Lower lobe of right lung (tissue), 2 donors: ENCODE results near the gene TUBA1C. TPM values are rescaled to one million over a fixed set of nuclear protein-coding genes. Genes with fewer than 3 reads are reported as not detected.

Experiments used
- ATAC-seq, 2 donors: fragments of 200-7000 bp; cut with Tn5 transposase; one replicate each; pipeline ENCODE4 v1.9.1; 2020 to 2022; ENCODE audit warnings: mild to moderate bottlenecking in 2 of 2, moderate library complexity in 2 of 2
- DNase-seq: peaks from one replicate; pipeline ENCODE4 v3.0.0-alpha.2; 2020
- H3K27ac ChIP-seq: fragments of 200-600 bp; one replicate; pipeline ENCODE4 v1.8.0; 2022
- H3K27me3 ChIP-seq: fragments of 200-600 bp; one replicate; pipeline ENCODE4 v1.8.0; 2022; ENCODE audit warnings: low read depth
- H3K36me3 ChIP-seq: fragments of 200-600 bp; one replicate; pipeline ENCODE4 v1.8.0; 2022; ENCODE audit warnings: mild to moderate bottlenecking
- H3K4me1 ChIP-seq: fragments of 200-600 bp; one replicate; pipeline ENCODE4 v1.8.0; 2022
- H3K4me3 ChIP-seq: fragments of 200-600 bp; one replicate; pipeline ENCODE4 v1.8.0; 2022; ENCODE audit warnings: mild to moderate bottlenecking
- H3K9me3 ChIP-seq: fragments of 200-600 bp; one replicate; pipeline ENCODE4 v1.8.0; 2022
- CTCF ChIP-seq: fragments of 200-600 bp; IDR thresholded peaks from one replicate; pipeline ENCODE4 v1.8.0; 2022; ENCODE audit warnings: antibody characterized with exemption, mild to moderate bottlenecking
- intact Hi-C: fragments of 100-400 bp; cut with DNase I; formaldehyde crosslinking; loops from one replicate; pipeline ENCODE4 v1.11.0; 2022
- total RNA-seq: library from RNA; stranded (reverse); fragmentation: NEBNext Ultra II Directional; extraction: Animal tissue kit (Norgen Biotek cat#: 25700); gene quantifications from one replicate; pipeline ENCODE4 v1.2.1, GENCODE V29; 2021
- donor health status: DM: no; HTN: yes; CAD: no; lungs with severe emphysema.

The TUBA1C gene
- total RNA-seq, 1 donor from 2014 or later: 96.0 TPM

- intact Hi-C loops: no loop called here
- no peak for TF ChIP-seq CTCF
- Histone ChIP-seq H3K27ac (no peak overlapping the region), H3K4me3 (no peak overlapping the region), H3K36me3 (no peaks in the 10 kb centered on the region), H3K4me1 (peaks cover 12% of the 10 kb centered on the region), H3K27me3 (peaks cover 16% of the 10 kb centered on the region), H3K9me3 (no peaks in the 10 kb centered on the region)
- no peak for DNase-seq
- no peak for ATAC-seq
These were observed 18.9 kb downstream of the TUBA1C start for GRCh38 chr12:49283541-49284429.

GRCh38 chr12:49284672-49285071 lies 19.8 kb downstream of the TUBA1C start:
- Histone ChIP-seq H3K4me3 (no peak overlapping the region), H3K36me3 (no peaks in the 10 kb centered on the region), H3K27me3 (peaks cover 16% of the 10 kb centered on the region), H3K27ac (no peak overlapping the region), H3K9me3 (no peaks in the 10 kb centered on the region), H3K4me1 (peaks cover 7% of the 10 kb centered on the region)
- DNase-seq (no peak), ATAC-seq (no peak)
- TF ChIP-seq CTCF: no peak
- intact Hi-C loops: no loop called here

- Histone ChIP-seq H3K9me3 (no peaks in the 10 kb centered on the region), H3K4me3 (no peak overlapping the region), H3K27me3 (peaks cover 16% of the 10 kb centered on the region), H3K36me3 (no peaks in the 10 kb centered on the region), H3K4me1 (peaks cover 5% of the 10 kb centered on the region), H3K27ac (no peak overlapping the region)
- intact Hi-C loops: no loop called here
- TF ChIP-seq CTCF: no peak
- ATAC-seq (peak in 1 of 2 donors; percentile 6), DNase-seq (no peak)
These were observed 23.0 kb downstream of the TUBA1C start for GRCh38 chr12:49287876-49288275.

- Histone ChIP-seq H3K4me3 (no peak overlapping the region), H3K4me1 (peaks cover 11% of the 10 kb centered on the region), H3K36me3 (no peaks in the 10 kb centered on the region), H3K9me3 (no peaks in the 10 kb centered on the region), H3K27me3 (peaks cover 16% of the 10 kb centered on the region), H3K27ac (no peak overlapping the region)
- DNase-seq (no peak), ATAC-seq (peak; percentile 55 to 73)
- peak; percentile 85 for TF ChIP-seq CTCF
- intact Hi-C loops: no loop called here
These were observed 23.6 kb downstream of the TUBA1C start for GRCh38 chr12:49288412-49288853.

GRCh38 chr12:49288922-49289555 lies 24.2 kb downstream of the TUBA1C start:
- ATAC-seq (no peak), DNase-seq (no peak)
- no peak for TF ChIP-seq CTCF
- Histone ChIP-seq H3K9me3 (no peaks in the 10 kb centered on the region), H3K4me3 (no peak overlapping the region), H3K27ac (no peak overlapping the region), H3K36me3 (no peaks in the 10 kb centered on the region), H3K27me3 (peaks cover 16% of the 10 kb centered on the region), H3K4me1 (peaks cover 12% of the 10 kb centered on the region)
- intact Hi-C loops: no loop called here
